Esophagus squamous epithelium (tissue), 4 donors: ENCODE data around the gene CCDC40.
"Not testable (repeated sequence)": the region's sequence is repeated elsewhere in the genome, so short reads cannot be mapped to it uniquely, and the experiment has no call there.

Source experiments
- POLR2A ChIP-seq, 4 donors: fragments of 450-650 bp; IDR thresholded peaks; one replicate each; pipeline ENCODE4 v1.6.1; 2017; ENCODE audit warnings: antibody characterized with exemption in 4 of 4, mild to moderate bottlenecking in 4 of 4, moderate library complexity in 3 of 4
- TF ChIP-seq, protein P1 (sequence below), 6 experiments: fragments of 450-650 bp in 4 of 6; fragments of 200-600 bp in 2 of 6; sonication (generic) in 2 of 6; IDR thresholded peaks; one replicate each; pipeline ENCODE4 v1.5.1; 2016 to 2019; ENCODE audit warnings: antibody characterized with exemption in 6 of 6, mild to moderate bottlenecking in 4 of 6, moderate library complexity in 4 of 6

DNA sequence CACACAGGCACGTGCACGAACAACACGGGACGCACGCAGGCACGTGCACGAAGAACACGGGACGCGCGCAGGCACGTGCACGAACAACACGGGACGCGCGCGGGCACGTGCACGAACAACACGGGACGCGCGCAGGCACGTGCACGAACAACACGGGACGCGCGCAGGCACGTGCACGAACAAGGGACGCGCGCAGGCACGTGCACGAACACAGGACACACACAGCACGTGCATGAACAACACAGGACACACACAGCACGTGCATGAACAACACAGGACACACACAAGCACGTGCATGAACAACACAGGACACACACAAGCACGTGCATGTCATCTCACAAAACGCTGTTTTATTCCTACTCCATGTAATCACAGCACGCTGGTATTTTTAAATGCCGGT is 53.7 kb downstream of the CCDC40 start:
- TF ChIP-seq, protein P1, sequence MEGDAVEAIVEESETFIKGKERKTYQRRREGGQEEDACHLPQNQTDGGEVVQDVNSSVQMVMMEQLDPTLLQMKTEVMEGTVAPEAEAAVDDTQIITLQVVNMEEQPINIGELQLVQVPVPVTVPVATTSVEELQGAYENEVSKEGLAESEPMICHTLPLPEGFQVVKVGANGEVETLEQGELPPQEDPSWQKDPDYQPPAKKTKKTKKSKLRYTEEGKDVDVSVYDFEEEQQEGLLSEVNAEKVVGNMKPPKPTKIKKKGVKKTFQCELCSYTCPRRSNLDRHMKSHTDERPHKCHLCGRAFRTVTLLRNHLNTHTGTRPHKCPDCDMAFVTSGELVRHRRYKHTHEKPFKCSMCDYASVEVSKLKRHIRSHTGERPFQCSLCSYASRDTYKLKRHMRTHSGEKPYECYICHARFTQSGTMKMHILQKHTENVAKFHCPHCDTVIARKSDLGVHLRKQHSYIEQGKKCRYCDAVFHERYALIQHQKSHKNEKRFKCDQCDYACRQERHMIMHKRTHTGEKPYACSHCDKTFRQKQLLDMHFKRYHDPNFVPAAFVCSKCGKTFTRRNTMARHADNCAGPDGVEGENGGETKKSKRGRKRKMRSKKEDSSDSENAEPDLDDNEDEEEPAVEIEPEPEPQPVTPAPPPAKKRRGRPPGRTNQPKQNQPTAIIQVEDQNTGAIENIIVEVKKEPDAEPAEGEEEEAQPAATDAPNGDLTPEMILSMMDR (IDR thresholded peaks at IDR 0.05) = not testable (repeated sequence)
- not testable (repeated sequence) for TF ChIP-seq POLR2A (IDR thresholded peaks at IDR 0.05)
